MM.1S (cell line): ENCODE results near the gene SIRPA.

Source experiments
- DNase-seq: peaks from one replicate; pipeline ENCODE4 v3.0.0-alpha.2; 2015
- H2AFZ ChIP-seq: fragments of 300-600 bp; sonication (generic); 2 replicates; pipeline ENCODE4 v1.6.0; 2016; ENCODE audit warnings: antibody characterized with exemption, low read length
- H3F3A ChIP-seq: fragments of 300-600 bp; sonication (generic); 2 replicates; pipeline ENCODE4 v1.6.1; 2016; ENCODE audit warnings: mild to moderate bottlenecking, antibody characterized with exemption, low read length, moderate library complexity, mixed read lengths; ENCODE audit not compliant: insufficient read depth
- H3K27ac ChIP-seq: fragments of 300-600 bp; sonication (generic); 2 replicates; pipeline ENCODE4 v1.5.1; 2016; ENCODE audit warnings: mild to moderate bottlenecking, low read length
- H3K27me3 ChIP-seq: fragments of 300-600 bp; sonication (generic); replicated peaks from 2 replicates; pipeline ENCODE4 v1.6.0; 2016; ENCODE audit warnings: low read length; ENCODE audit not compliant: insufficient read depth
- H3K36me3 ChIP-seq: fragments of 300-600 bp; sonication (generic); replicated peaks from 2 replicates; pipeline ENCODE4 v1.6.1; 2016; ENCODE audit warnings: mild to moderate bottlenecking, low read length, mixed read lengths; ENCODE audit not compliant: insufficient read depth
- H3K4me1 ChIP-seq: fragments of 300-600 bp; sonication (generic); 2 replicates; pipeline ENCODE4 v1.6.1; 2016; ENCODE audit warnings: low read length, mixed read lengths
- H3K4me2 ChIP-seq: fragments of 300-600 bp; sonication (generic); 2 replicates; pipeline ENCODE4 v1.6.0; 2016; ENCODE audit warnings: low read depth, low read length
- H3K4me3 ChIP-seq: fragments of 300-600 bp; sonication (generic); 2 replicates; pipeline ENCODE4 v1.5.1; 2016; ENCODE audit warnings: low read length, mixed read lengths
- H3K79me2 ChIP-seq: fragments of 300-600 bp; sonication (generic); 2 replicates; pipeline ENCODE4 v1.6.1; 2016; ENCODE audit warnings: mixed run types, low read length, mixed read lengths
- H3K9ac ChIP-seq: fragments of 300-600 bp; sonication (generic); 2 replicates; pipeline ENCODE4 v1.6.1; 2016; ENCODE audit warnings: low read length, mixed read lengths
- H3K9me2 ChIP-seq: fragments of 300-600 bp; sonication (generic); replicated peaks from 2 replicates; pipeline ENCODE4 v1.6.1; 2016; ENCODE audit warnings: mild to moderate bottlenecking, low read length, mixed read lengths; ENCODE audit not compliant: insufficient read depth
- H3K9me3 ChIP-seq: fragments of 300-600 bp; sonication (generic); replicated peaks from 2 replicates; pipeline ENCODE4 v1.6.1; 2016; ENCODE audit warnings: mild to moderate bottlenecking, low read length, mixed read lengths; ENCODE audit not compliant: insufficient read depth
- H4K20me1 ChIP-seq: fragments of 300-600 bp; sonication (generic); 2 replicates; pipeline ENCODE4 v1.6.1; 2016; ENCODE audit warnings: mild to moderate bottlenecking, low read length, moderate library complexity, mixed read lengths; ENCODE audit not compliant: insufficient read depth
- EZH2 ChIP-seq: fragments of 300-600 bp; sonication (generic); optimal IDR thresholded peaks from 2 replicates; pipeline ENCODE3; 2017; ENCODE audit warnings: low read depth, mild to moderate bottlenecking, antibody characterized with exemption, low read length, mixed read lengths
- EZH2phosphoT487 ChIP-seq: fragments of 300-600 bp; sonication (generic); IDR thresholded peaks from 2 replicates; pipeline ENCODE4 v1.6.1; 2018; ENCODE audit warnings: antibody characterized with exemption, low read length
- TF ChIP-seq, protein P1 (sequence below): fragments of 300-600 bp; sonication (generic); IDR thresholded peaks from 2 replicates; pipeline ENCODE4 v1.5.1; 2016; ENCODE audit warnings: antibody characterized with exemption, low read length, mixed read lengths

Gene SIRPA

DNA sequence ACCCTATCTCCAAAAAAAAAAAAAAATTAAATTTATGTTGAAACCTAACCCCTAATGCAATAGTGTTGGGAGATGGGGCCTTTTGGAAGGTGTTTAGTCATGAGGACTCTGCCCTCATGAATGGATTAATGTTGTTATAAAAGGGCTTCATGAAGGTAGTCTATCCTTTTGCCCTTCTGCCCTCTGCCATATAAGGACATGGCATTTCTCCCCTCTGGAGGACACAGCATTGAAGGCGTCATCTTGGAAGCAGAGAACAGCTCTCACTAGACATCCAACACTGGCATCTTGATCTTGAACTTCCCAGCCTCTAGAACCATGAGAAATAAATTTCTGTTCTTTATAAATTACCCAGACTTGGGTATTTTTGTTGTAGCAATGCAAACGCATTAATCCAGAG, 63.2 kb downstream of the SIRPA start:
- no peak overlapping the region for H3K27ac ChIP-seq
- H3K4me2 ChIP-seq: no peak overlapping the region
- H3F3A ChIP-seq: 0 out of 2 replicates have a peak, but pooled peaks cover under 1% of the 10 kb centered on the region
- no peaks in the 10 kb centered on the region for H4K20me1 ChIP-seq
- no peaks in the 10 kb centered on the region for H3K9me2 ChIP-seq
- H3K4me3 ChIP-seq: no peak overlapping the region
- H3K79me2 ChIP-seq: no peaks in the 10 kb centered on the region
- no peaks in the 10 kb centered on the region for H3K9me3 ChIP-seq
- TF ChIP-seq EZH2phosphoT487: no peak
- no peak for TF ChIP-seq EZH2
- TF ChIP-seq, protein P1, sequence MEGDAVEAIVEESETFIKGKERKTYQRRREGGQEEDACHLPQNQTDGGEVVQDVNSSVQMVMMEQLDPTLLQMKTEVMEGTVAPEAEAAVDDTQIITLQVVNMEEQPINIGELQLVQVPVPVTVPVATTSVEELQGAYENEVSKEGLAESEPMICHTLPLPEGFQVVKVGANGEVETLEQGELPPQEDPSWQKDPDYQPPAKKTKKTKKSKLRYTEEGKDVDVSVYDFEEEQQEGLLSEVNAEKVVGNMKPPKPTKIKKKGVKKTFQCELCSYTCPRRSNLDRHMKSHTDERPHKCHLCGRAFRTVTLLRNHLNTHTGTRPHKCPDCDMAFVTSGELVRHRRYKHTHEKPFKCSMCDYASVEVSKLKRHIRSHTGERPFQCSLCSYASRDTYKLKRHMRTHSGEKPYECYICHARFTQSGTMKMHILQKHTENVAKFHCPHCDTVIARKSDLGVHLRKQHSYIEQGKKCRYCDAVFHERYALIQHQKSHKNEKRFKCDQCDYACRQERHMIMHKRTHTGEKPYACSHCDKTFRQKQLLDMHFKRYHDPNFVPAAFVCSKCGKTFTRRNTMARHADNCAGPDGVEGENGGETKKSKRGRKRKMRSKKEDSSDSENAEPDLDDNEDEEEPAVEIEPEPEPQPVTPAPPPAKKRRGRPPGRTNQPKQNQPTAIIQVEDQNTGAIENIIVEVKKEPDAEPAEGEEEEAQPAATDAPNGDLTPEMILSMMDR: no peak
- no peak overlapping the region for H3K9ac ChIP-seq
- no peak for DNase-seq
- no peaks in the 10 kb centered on the region for H3K27me3 ChIP-seq
- H2AFZ ChIP-seq: no peak overlapping the region
- no peaks in the 10 kb centered on the region for H3K36me3 ChIP-seq
- H3K4me1 ChIP-seq: peaks cover 4% of the 10 kb centered on the region; the same call in 1 of the 2 replicates

DNA sequence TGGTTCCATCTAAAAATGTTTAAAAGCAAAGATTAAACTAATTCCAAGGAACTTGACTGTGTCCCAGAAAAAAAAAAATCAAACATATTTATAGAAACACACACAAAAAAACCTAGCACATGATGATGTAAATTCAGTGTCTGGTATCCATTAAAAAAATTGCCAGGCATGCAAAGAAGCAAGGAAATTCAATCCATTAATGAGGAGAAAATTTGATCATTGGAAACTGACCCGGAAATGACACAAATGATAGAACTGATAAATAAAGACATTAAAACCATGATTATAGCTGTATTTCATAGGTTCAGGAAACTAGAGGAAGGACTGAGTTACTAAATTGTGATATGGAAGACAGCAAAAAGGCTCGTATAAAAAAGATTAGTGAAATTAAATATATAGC, 63.9 kb downstream of the SIRPA start:
- H3K36me3 ChIP-seq: no peaks in the 10 kb centered on the region
- no peaks in the 10 kb centered on the region for H4K20me1 ChIP-seq
- no peaks in the 10 kb centered on the region for H3F3A ChIP-seq
- H3K9me2 ChIP-seq: no peaks in the 10 kb centered on the region
- no peak overlapping the region for H3K9ac ChIP-seq
- no peak for TF ChIP-seq EZH2phosphoT487
- TF ChIP-seq EZH2: no peak
- TF ChIP-seq, protein P1: no peak
- H3K27ac ChIP-seq: no peak overlapping the region
- no peaks in the 10 kb centered on the region for H3K4me1 ChIP-seq
- H3K4me2 ChIP-seq: no peak overlapping the region
- no peak overlapping the region for H2AFZ ChIP-seq
- no peak overlapping the region for H3K4me3 ChIP-seq
- DNase-seq: no peak
- H3K79me2 ChIP-seq: no peaks in the 10 kb centered on the region
- no peaks in the 10 kb centered on the region for H3K27me3 ChIP-seq
- no peaks in the 10 kb centered on the region for H3K9me3 ChIP-seq

DNA sequence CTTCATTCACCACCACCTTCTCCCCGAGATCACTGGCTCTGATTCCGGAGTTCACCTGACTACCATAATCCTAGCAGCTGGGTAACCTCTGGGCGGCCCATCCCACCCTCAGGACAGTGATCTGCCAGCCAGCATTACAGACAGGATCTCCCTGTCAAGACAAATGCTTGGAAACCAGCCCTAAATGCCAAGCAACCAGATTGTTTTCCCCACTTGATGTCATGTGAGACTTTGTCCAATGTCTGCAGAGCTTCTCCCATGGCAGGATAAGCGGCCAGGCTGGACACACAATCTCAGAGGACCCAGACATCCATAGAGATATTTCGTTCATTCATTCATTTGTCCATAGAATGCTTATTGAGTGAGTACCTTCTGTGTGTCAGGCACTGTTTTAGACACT, 66.2 kb downstream of the SIRPA start:
- Histone ChIP-seq H2AFZ (no peak overlapping the region), H3F3A (no peaks in the 10 kb centered on the region), H3K9me3 (no peaks in the 10 kb centered on the region), H3K9ac (no peak overlapping the region), H4K20me1 (no peaks in the 10 kb centered on the region), H3K36me3 (no peaks in the 10 kb centered on the region), H3K4me1 (no peaks in the 10 kb centered on the region; the same call in 1 of the 2 replicates), H3K4me2 (no peak overlapping the region), H3K27ac (no peak overlapping the region), H3K9me2 (no peaks in the 10 kb centered on the region), H3K79me2 (no peaks in the 10 kb centered on the region), H3K27me3 (no peaks in the 10 kb centered on the region), H3K4me3 (no peak overlapping the region)
- DNase-seq: no peak
- no peak for TF ChIP-seq EZH2phosphoT487
- TF ChIP-seq, protein P1: no peak
- no peak for TF ChIP-seq EZH2
